IPS-20b (cell line): ENCODE data around the gene TEX22.

Experiments used
- H3K27ac ChIP-seq: one replicate; pipeline ENCODE4 v1.5.1; 2013; ENCODE audit warnings: low read length
- H3K27me3 ChIP-seq: 2 replicates; pipeline ENCODE4 v1.6.1; 2013; ENCODE audit warnings: mild to moderate bottlenecking, low read length, inconsistent platforms; ENCODE audit not compliant: insufficient read depth
- H3K36me3 ChIP-seq: 2 replicates; pipeline ENCODE4 v1.6.1; 2013; ENCODE audit warnings: low read depth, mild to moderate bottlenecking, inconsistent platforms, low read length, moderate library complexity; ENCODE audit not compliant: insufficient read depth
- H3K4me1 ChIP-seq: 2 replicates; pipeline ENCODE4 v1.6.1; 2013; ENCODE audit warnings: mild to moderate bottlenecking, control low read depth, inconsistent platforms, low read length, moderate library complexity; ENCODE audit not compliant: insufficient read depth
- H3K4me3 ChIP-seq: 2 replicates; pipeline ENCODE4 v1.5.1; 2013; ENCODE audit warnings: mild to moderate bottlenecking, low read length, inconsistent platforms
- H3K9ac ChIP-seq: 2 replicates; pipeline ENCODE4 v1.6.1; 2013; ENCODE audit warnings: low read depth, mild to moderate bottlenecking, inconsistent platforms, low read length, moderate library complexity
- H3K9me3 ChIP-seq: 2 replicates; pipeline ENCODE4 v1.6.1; 2013; ENCODE audit warnings: mild to moderate bottlenecking, low read depth, low read length, inconsistent platforms; ENCODE audit not compliant: insufficient read depth

Gene TEX22

DNA sequence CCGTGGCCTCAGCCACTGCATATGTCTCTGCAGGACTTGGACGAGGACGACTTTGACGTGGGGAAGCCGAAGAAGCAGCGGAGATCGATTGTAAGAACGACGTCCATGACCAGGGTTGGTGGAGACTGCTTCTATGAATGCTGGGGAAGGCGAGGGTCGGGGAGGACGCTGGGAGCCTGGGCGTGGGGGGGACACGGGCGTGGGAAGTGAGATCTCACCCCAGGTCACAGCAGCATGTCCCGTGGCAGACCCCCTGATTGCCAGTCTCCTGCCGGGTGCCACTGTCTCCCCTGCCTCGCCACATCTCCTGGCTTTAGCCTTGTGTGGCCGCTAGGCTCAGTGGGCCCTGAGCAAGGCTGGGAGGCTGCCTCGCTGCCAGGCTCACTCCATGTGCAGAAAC, 29.9 kb upstream of the TEX22 start:
- H3K27me3 ChIP-seq = peaks cover 1% of the 10 kb centered on the region
- no peaks in the 10 kb centered on the region for H3K4me1 ChIP-seq
- no peak overlapping the region for H3K27ac ChIP-seq

DNA sequence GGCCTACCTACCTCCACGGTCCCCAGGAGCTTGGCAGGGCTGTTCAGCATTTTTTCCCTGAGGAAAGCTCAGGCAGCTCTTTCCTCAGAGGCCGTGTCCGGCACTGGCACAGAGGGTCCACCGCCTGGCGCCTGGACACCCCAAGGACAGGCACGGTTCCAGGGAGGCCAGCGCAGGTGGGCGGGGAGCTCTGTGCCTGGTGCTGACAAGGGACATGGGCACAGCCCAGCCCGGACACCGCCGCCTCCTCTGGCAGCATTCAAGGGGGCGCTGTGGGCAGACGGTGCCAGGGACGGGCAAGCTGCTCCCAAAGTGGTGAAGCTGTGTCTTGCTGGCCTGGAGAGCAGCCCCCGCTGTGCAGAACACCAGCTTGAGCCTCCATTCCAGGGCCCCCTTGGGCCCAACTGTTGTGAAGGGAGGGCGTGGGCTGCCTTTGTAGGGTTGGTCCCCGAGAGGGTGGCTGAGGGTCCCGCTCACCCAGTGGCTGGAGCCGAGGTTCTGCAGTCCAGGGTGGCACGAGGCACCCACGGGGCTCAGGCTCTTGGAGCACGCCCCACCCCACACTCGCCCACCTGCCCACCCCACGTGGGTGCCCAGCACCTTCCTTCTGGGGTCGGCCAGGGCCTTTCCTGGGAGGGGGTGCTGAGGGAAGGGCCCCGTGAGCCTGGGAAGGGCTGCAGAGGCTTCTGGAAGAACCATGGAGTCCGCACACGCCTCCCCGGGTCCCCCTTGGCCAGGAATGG, 29.3 kb upstream of the TEX22 start:
- H3K4me1 ChIP-seq = no peaks in the 10 kb centered on the region
- H3K27ac ChIP-seq = no peak overlapping the region
- no peak overlapping the region for H3K9ac ChIP-seq
- no peak overlapping the region for H3K4me3 ChIP-seq
- no peaks in the 10 kb centered on the region for H3K9me3 ChIP-seq
- no peaks in the 10 kb centered on the region; the same call in 1 of the 2 replicates for H3K27me3 ChIP-seq
- H3K36me3 ChIP-seq = 0 out of 2 replicates have a peak, but pooled peaks cover 3% of the 10 kb centered on the region

More for the DNA sequence above, 29.9 kb upstream of the TEX22 start:
- Histone ChIP-seq H3K9me3 (no peaks in the 10 kb centered on the region), H3K9ac (no peak overlapping the region), H3K4me3 (no peak overlapping the region), H3K36me3 (0 out of 2 replicates have a peak, but pooled peaks cover 3% of the 10 kb centered on the region)

DNA sequence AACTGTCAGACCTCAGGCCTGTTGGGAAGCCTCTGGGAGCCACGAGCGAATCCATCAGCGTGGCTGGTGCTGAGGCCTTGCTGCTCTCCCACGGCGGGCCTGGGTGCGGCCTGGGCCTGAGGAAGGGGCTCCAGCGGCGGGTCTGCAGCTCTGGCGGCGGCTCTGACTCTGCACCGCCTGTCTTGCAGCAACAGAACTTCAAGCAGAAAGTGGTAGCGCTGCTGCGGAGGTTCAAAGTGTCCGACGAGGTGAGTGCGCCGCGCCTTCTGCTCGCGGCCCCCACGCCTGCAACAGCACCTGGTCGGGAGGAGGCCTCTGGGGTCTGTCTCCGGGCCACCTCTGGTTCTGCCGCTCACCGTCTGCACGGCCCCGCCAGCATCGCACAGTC, 28.7 kb upstream of the TEX22 start:
- Histone ChIP-seq H3K27me3 (no peaks in the 10 kb centered on the region; the same call in 1 of the 2 replicates), H3K27ac (no peak overlapping the region), H3K36me3 (0 out of 2 replicates have a peak, but pooled peaks cover 3% of the 10 kb centered on the region), H3K9me3 (no peaks in the 10 kb centered on the region), H3K9ac (no peak overlapping the region), H3K4me3 (no peak overlapping the region), H3K4me1 (no peaks in the 10 kb centered on the region)

DNA sequence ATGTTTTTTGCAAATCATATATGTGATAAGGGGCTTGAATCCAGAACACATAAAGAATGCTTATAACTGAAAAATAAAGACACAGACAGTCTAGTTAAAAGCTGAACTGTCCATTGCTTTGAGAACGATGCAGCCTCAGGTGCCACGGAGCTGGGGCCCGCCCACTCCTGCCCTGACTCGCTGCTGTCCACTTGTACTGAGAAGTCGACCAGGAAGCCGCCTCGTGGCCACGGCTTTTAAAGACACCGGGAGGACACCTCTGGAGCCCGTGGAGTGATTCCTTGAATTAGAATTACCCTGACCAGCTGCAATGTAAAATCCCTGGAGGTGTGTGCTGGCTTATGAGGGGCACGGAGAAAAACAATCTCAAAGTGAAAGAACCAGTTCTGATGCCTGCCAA, 23.9 kb upstream of the TEX22 start:
- Histone ChIP-seq H3K27ac (no peak overlapping the region), H3K9ac (no peak overlapping the region), H3K27me3 (no peaks in the 10 kb centered on the region), H3K9me3 (no peaks in the 10 kb centered on the region), H3K4me1 (no peaks in the 10 kb centered on the region), H3K36me3 (0 out of 2 replicates have a peak, but pooled peaks cover 3% of the 10 kb centered on the region), H3K4me3 (no peak overlapping the region)

DNA sequence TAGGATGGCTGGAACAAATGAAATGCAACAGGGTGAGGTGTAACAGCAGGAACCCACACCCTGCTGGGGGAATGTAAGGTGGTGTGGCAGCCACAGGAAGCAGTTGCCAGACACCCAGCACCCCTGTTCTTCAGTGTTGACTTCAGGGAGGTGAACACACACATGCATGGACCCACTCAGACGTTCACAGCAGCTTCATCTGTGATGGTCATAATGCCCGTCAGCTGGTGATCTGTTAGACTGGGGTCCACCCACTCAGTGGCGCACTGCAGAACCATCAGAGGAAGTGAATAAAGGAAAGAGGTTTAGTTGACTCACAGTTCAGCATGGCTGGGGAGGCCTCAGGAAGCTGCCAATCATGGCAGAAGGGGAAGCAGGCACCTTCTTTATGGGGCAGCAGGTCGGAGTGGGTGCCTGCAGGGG, 22.7 kb upstream of the TEX22 start:
- no peaks in the 10 kb centered on the region for H3K27me3 ChIP-seq
- no peak overlapping the region for H3K9ac ChIP-seq
- no peaks in the 10 kb centered on the region for H3K9me3 ChIP-seq
- no peaks in the 10 kb centered on the region for H3K4me1 ChIP-seq
- no peak overlapping the region for H3K4me3 ChIP-seq
- peaks cover 9% of the 10 kb centered on the region; the same call in 1 of the 2 replicates for H3K36me3 ChIP-seq
- no peak overlapping the region for H3K27ac ChIP-seq

DNA sequence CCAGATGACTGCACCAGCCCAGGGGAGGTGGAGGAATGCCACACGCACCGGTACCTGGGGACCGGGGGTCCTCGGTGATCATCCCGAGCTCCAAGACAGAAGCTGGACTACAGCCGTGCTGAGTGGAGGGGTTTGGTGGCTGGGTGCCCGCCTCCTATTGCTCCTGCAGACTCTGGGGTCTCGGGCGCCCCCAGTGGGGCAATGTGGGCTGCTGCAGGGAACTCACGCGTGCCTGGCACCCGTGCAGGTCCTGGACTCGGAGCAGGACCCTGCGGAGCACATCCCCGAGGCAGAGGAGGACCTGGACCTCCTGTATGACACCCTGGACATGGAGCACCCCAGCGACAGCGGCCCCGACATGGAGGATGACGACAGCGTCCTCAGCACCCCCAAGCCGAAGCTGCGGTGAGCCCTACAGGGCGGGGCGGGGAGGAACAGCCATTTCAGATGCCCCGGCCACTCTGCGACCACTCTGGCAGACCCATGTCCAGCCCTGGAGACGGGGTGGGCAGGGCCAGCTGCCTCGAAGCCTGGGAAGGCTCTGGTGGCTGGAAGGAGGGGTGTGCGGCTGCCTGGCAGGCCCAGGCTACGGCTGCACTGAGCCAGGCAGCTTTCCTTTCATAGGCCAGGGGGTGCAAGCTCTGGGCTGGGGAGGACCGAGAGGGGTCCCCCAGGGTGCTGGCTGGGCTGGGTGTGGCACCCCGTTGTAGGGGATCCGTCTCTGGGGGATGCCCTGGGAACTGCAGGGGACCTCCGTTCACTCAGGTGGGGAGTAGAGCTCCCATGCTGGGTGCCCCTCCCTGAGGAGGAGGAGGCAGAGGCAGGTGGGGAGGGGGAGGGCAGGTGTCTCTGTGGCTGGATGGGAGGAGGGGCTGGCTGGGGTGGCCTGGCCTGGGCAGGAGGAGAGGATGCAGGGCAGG, 21.6 kb upstream of the TEX22 start:
- no peak overlapping the region for H3K27ac ChIP-seq
- H3K27me3 ChIP-seq = no peaks in the 10 kb centered on the region
- no peak overlapping the region for H3K9ac ChIP-seq
- H3K36me3 ChIP-seq = peaks cover 7% of the 10 kb centered on the region; the same call in 1 of the 2 replicates
- no peaks in the 10 kb centered on the region for H3K4me1 ChIP-seq
- no peak overlapping the region for H3K4me3 ChIP-seq
- no peaks in the 10 kb centered on the region for H3K9me3 ChIP-seq

DNA sequence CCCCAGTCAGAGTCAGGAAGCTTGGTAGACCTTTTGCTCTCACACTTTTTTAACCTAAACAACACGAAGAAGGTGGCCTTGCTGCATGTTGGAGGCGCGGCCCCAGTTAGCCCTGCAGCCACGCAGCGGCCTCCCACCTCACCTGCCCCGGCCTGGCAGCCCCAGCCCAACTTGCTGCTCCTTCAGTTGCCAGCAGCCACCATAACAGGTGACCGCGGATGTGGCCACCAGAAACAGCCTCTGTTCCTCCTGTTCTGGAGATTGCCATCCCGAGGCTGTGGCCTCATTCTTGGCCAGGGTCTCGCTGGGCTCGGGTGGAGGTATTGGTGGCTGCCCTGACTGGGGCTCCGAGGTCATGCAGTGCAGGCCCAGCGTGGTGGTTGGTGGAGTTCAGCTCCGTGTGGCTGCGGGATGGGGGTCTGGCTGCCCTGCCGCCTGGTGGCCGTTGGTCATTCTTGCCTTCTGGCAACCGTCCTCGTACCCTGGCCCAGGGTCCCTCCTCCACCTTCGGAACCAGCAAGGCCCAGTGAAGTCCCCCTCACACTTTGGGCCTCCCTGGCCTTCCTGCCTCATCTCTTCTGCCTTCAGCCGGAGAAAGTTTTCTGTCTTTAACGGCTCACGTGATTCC, 20.7 kb upstream of the TEX22 start:
- Histone ChIP-seq H3K27me3 (no peaks in the 10 kb centered on the region), H3K27ac (no peak overlapping the region), H3K9ac (no peak overlapping the region), H3K4me3 (no peak overlapping the region), H3K4me1 (no peaks in the 10 kb centered on the region), H3K9me3 (no peaks in the 10 kb centered on the region), H3K36me3 (peaks cover 7% of the 10 kb centered on the region; the same call in 1 of the 2 replicates)

DNA sequence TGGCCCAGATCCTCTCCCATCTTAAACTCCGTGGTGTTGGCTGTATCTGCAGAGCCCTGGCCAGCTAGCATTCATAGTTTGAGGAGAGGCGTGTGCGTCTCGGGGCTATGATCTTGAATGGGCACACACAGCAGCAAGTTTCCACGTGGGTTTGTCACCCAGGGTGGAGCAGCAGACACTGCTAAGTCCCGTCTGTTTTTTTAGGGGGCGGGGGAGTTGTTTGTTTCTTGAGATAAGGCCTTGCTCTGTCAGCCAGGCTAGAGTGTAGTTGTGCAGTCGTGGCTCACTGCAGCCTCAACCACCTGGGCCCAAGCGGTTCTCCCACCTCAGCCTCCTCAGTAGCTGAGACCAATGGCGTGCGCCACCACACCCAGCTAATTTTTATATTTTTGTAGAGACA, 20.1 kb upstream of the TEX22 start:
- no peak overlapping the region for H3K4me3 ChIP-seq
- H3K4me1 ChIP-seq = no peaks in the 10 kb centered on the region
- H3K9me3 ChIP-seq = no peaks in the 10 kb centered on the region
- H3K27ac ChIP-seq = no peak overlapping the region
- no peak overlapping the region for H3K9ac ChIP-seq
- H3K27me3 ChIP-seq = no peaks in the 10 kb centered on the region
- H3K36me3 ChIP-seq = peaks cover 7% of the 10 kb centered on the region; the same call in 1 of the 2 replicates

DNA sequence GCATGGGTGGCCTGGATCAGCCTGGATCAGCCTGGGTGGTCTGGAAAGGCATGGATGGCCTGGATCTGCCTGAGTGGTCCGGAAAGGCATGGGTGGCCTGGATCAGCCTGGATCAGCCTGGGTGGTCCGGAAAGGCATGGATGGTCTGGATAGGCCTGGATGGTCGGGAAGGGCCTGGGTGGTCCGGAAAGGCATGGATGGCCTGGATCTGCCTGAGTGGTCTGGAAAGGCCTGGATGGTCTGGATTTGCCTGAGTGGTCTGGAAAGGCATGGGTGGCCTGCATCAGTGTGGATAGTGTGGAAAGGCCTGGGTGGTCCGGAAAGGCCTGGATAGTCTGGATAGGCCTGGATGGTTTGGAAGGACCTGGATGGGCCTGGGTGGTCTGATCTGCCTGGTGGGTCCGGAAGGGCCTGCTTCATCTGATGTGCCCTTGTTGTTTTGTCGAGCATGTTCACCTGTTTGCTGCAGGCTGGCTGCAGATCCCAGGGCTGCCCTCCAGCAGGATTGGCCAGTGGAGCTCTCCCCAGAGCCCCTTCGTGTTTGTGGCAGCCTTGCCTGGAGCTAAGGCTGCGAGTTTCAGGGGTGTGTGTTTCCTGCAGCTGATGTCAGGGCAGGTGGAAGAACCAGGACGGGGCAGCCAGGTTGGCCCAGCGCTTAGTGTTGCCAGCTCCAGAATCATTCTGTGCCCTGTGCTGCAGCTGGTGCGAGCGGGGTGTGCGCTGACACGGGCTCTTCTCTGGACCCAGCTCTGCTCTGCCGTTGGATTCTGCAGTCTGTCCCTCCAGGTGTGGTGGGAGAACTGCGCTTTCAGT, 19.3 kb upstream of the TEX22 start:
- no peak overlapping the region for H3K9ac ChIP-seq
- no peak overlapping the region for H3K27ac ChIP-seq
- no peaks in the 10 kb centered on the region for H3K4me1 ChIP-seq
- H3K9me3 ChIP-seq = no peaks in the 10 kb centered on the region
- no peak overlapping the region for H3K4me3 ChIP-seq
- H3K36me3 ChIP-seq = peaks cover 12% of the 10 kb centered on the region; the same call in 1 of the 2 replicates
- no peaks in the 10 kb centered on the region for H3K27me3 ChIP-seq

DNA sequence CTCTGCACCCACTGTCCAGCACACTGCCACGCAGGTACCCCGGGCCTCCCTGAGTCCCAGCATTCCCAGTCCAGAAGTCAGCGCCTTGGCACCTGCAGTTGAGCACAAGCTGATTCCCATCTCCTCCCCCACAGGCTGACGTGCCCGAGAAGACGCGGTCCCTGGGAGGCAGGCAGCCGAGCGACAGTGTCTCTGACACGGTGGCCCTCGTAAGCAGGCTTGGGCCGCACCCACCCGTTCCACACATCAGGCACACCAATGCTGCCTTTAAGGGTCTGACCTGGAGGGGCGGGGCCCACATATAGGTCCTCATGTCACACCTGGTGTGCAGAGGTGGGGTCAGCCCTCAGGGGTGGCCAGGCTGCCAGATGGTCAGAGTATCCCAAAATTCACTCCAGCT, 18.4 kb upstream of the TEX22 start:
- Histone ChIP-seq H3K9ac (no peak overlapping the region), H3K4me1 (no peaks in the 10 kb centered on the region), H3K4me3 (no peak overlapping the region), H3K27ac (no peak overlapping the region), H3K9me3 (no peaks in the 10 kb centered on the region), H3K27me3 (no peaks in the 10 kb centered on the region), H3K36me3 (peaks cover 12% of the 10 kb centered on the region; the same call in 1 of the 2 replicates)

DNA sequence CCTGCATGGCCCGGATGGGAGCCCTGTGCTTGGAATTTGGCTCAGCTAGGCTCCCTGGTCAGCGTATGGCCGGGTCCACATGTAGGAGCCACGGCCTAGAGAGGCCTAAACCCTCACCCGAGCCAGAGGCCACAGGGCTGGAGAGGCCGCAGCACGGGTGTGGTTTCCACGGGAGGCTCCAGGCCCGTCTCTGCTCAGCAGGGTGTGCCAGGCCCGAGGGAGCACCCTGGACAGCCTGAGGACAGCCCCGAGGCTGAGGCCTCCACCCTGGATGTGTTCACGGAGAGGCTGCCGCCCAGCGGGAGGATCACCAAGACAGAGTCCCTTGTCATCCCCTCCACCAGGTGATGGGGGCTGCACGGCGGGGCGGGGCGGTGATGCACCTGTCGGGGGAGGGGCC, 17.6 kb upstream of the TEX22 start:
- Histone ChIP-seq H3K36me3 (peaks cover 12% of the 10 kb centered on the region; the same call in 1 of the 2 replicates), H3K27ac (no peak overlapping the region), H3K9me3 (no peaks in the 10 kb centered on the region), H3K4me3 (no peak overlapping the region), H3K27me3 (no peaks in the 10 kb centered on the region), H3K4me1 (no peaks in the 10 kb centered on the region), H3K9ac (no peak overlapping the region)
